IMR-90 (cell line): ENCODE data around the gene ZFYVE21. TPM values are rescaled to one million over a fixed set of nuclear protein-coding genes. Genes with fewer than 3 reads are reported as not detected.
A peak's percentile ranks its signal among the peaks of the same experiment; 100 is the strongest.

Source experiments
- ATAC-seq: fragments of 200-7000 bp; cut with Tn5 transposase; 2 replicates; pipeline ENCODE4 v1.9.1; 2020; ENCODE audit warnings: low read depth, mild to moderate bottlenecking, moderate library complexity
- BruUV-seq: library from RNA; stranded (reverse); fragments of 400-500 nt; replicated peaks from 2 replicates; lab custom pipeline; 2021; lab: Mats Ljungman, UMichigan
- CTCF ChIA-PET: fragments of 300-600 bp; formaldehyde crosslinking; extraction: SDS; loops from one replicate; lab custom pipeline; 2021; ENCODE audit warnings: antibody characterized with exemption; lab: Yijun Ruan, JAX
- POLR2A ChIA-PET: fragments of 300-600 bp; sonication (Branson Sonifier 250); formaldehyde crosslinking; loops from one replicate; lab custom pipeline; 2022; ENCODE audit warnings: antibody characterized with exemption; ENCODE audit not compliant: unreplicated experiment; lab: Charles Lee
- DNase-seq: peaks from one replicate; pipeline ENCODE4 v3.0.0; 2013
- H2AFZ ChIP-seq: replicated peaks from 2 replicates; pipeline ENCODE3; 2013; ENCODE audit warnings: low read length, mild to moderate bottlenecking; ENCODE audit not compliant: poor library complexity
- H2AK5ac ChIP-seq: 2 replicates; pipeline ENCODE4 v1.6.1; 2013; ENCODE audit warnings: low read depth, low read length, inconsistent platforms
- H2AK9ac ChIP-seq: replicated peaks from 2 replicates; pipeline ENCODE3; 2013; ENCODE audit warnings: mild to moderate bottlenecking, low read depth, low read length, moderate library complexity; ENCODE audit not compliant: poor library complexity
- H2BK120ac ChIP-seq: 2 replicates; pipeline ENCODE4 v1.6.1; 2013; ENCODE audit warnings: low read depth, low read length, inconsistent platforms
- H2BK15ac ChIP-seq: 3 replicates; pipeline ENCODE4 v1.6.1; 2013; ENCODE audit warnings: low read depth, low read length, inconsistent platforms
- H2BK20ac ChIP-seq: 2 replicates; pipeline ENCODE4 v1.6.1; 2013; ENCODE audit warnings: low read depth, mild to moderate bottlenecking, inconsistent platforms, low read length, moderate library complexity
- H2BK5ac ChIP-seq: 2 replicates; pipeline ENCODE4 v1.6.1; 2013; ENCODE audit warnings: mild to moderate bottlenecking, low read depth, low read length, inconsistent platforms; ENCODE audit not compliant: poor library complexity, severe bottlenecking
- H3K14ac ChIP-seq: replicated peaks from 2 replicates; pipeline ENCODE4 v1.6.1; 2013; ENCODE audit warnings: low read depth, low read length, inconsistent platforms
- H3K18ac ChIP-seq: 2 replicates; pipeline ENCODE4 v1.6.1; 2013; ENCODE audit warnings: low read depth, low read length, control low read depth
- H3K23ac ChIP-seq: 2 replicates; pipeline ENCODE4 v1.6.1; 2013; ENCODE audit warnings: low read depth, low read length, inconsistent platforms
- H3K27ac ChIP-seq: 2 replicates; pipeline ENCODE4 v1.5.1; 2013; ENCODE audit warnings: mild to moderate bottlenecking, control low read depth, low read length; ENCODE audit not compliant: insufficient read depth
- H3K27me3 ChIP-seq: 2 replicates; pipeline ENCODE4 v1.6.1; 2013; ENCODE audit warnings: low read length; ENCODE audit not compliant: control insufficient read depth, insufficient read depth
- H3K36me3 ChIP-seq: 2 replicates; pipeline ENCODE4 v1.6.1; 2013; ENCODE audit warnings: low read length, mixed read lengths; ENCODE audit not compliant: control insufficient read depth, insufficient read depth
- H3K4ac ChIP-seq: 2 replicates; pipeline ENCODE4 v1.6.1; 2013; ENCODE audit warnings: low read depth, low read length, inconsistent platforms
- H3K4me1 ChIP-seq: 2 replicates; pipeline ENCODE4 v1.6.1; 2013; ENCODE audit warnings: low read length, mixed read lengths; ENCODE audit not compliant: control insufficient read depth, insufficient read depth
- H3K4me2 ChIP-seq: 2 replicates; pipeline ENCODE4 v1.6.1; 2013; ENCODE audit warnings: low read depth, mild to moderate bottlenecking, control low read depth, low read length, moderate library complexity
- H3K4me3 ChIP-seq: 2 replicates; pipeline ENCODE4 v1.5.1; 2013; ENCODE audit warnings: low read depth, mild to moderate bottlenecking, control low read depth, low read length, moderate library complexity; ENCODE audit not compliant: insufficient read depth
- H3K56ac ChIP-seq: 2 replicates; pipeline ENCODE4 v1.6.1; 2013; ENCODE audit warnings: low read length, inconsistent platforms; ENCODE audit not compliant: insufficient read depth; ENCODE audit errors: extremely low read depth
- H3K79me1 ChIP-seq, 2 experiments: 2 replicates each; pipeline ENCODE4 v1.6.1; 2013; ENCODE audit warnings: low read length in 2 of 2, inconsistent platforms in 1 of 2, low read depth in 1 of 2
- H3K9ac ChIP-seq: 2 replicates; pipeline ENCODE4 v1.6.1; 2013; ENCODE audit warnings: low read depth, low read length, control low read depth
- H3K9me1 ChIP-seq: 2 replicates; pipeline ENCODE4 v1.6.1; 2013; ENCODE audit warnings: low read length, inconsistent platforms; ENCODE audit not compliant: insufficient read depth
- H3K9me3 ChIP-seq: 2 replicates; pipeline ENCODE4 v1.6.1; 2013; ENCODE audit warnings: low read length; ENCODE audit not compliant: control insufficient read depth, insufficient read depth
- H4K20me1 ChIP-seq: 2 replicates; pipeline ENCODE4 v1.6.1; 2013; ENCODE audit warnings: low read length, inconsistent platforms; ENCODE audit not compliant: insufficient read depth
- H4K5ac ChIP-seq: 2 replicates; pipeline ENCODE4 v1.6.1; 2013; ENCODE audit warnings: mild to moderate bottlenecking, low read depth, low read length, control low read depth
- H4K8ac ChIP-seq, 2 experiments: 2 replicates each; pipeline ENCODE4 v1.6.1; 2013; ENCODE audit warnings: low read depth in 2 of 2, low read length in 2 of 2, control low read depth in 1 of 2, inconsistent platforms in 1 of 2
- H4K91ac ChIP-seq: 2 replicates; pipeline ENCODE4 v1.6.1; 2013; ENCODE audit warnings: low read depth, low read length, inconsistent platforms; ENCODE audit not compliant: insufficient read depth
- BHLHE40 ChIP-seq: fragments of 150-350 bp; IDR thresholded peaks from 2 replicates; pipeline ENCODE4 v1.6.1; 2016; ENCODE audit warnings: mild to moderate bottlenecking, low read depth, low read length
- CEBPB ChIP-seq: IDR thresholded peaks from 2 replicates; pipeline ENCODE4 v1.6.1; 2012; ENCODE audit warnings: low read depth, low read length, improper control_type of control experiment
- CHD1 ChIP-seq: IDR thresholded peaks from 2 replicates; pipeline ENCODE4 v1.6.1; 2012; ENCODE audit warnings: low read depth, low read length, improper control_type of control experiment
- ELK1 ChIP-seq: fragments of 150-350 bp; IDR thresholded peaks from 2 replicates; pipeline ENCODE4 v1.6.1; 2016; ENCODE audit warnings: low read depth, mild to moderate bottlenecking, low read length, moderate library complexity, borderline replicate concordance
- FOS ChIP-seq: fragments of 150-350 bp; IDR thresholded peaks from 2 replicates; pipeline ENCODE4 v1.6.1; 2016; ENCODE audit warnings: low read depth, low read length
- MAFK ChIP-seq: IDR thresholded peaks from 2 replicates; pipeline ENCODE4 v1.6.1; 2012; ENCODE audit warnings: low read depth, low read length, improper control_type of control experiment
- MAZ ChIP-seq: IDR thresholded peaks from 2 replicates; pipeline ENCODE4 v1.6.1; 2012; ENCODE audit warnings: low read depth, mild to moderate bottlenecking, low read length, improper control_type of control experiment, moderate library complexity, borderline replicate concordance
- MXI1 ChIP-seq: IDR thresholded peaks from 2 replicates; pipeline ENCODE4 v1.6.1; 2012; ENCODE audit warnings: low read depth, mild to moderate bottlenecking, low read length, moderate library complexity, borderline replicate concordance
- NFE2L2 ChIP-seq: fragments of 150-350 bp; IDR thresholded peaks from 2 replicates; pipeline ENCODE4 v1.6.1; 2016; ENCODE audit warnings: low read depth, mild to moderate bottlenecking, low read length
- POLR2A ChIP-seq: IDR thresholded peaks from 2 replicates; pipeline ENCODE4 v1.6.1; 2012; ENCODE audit warnings: mild to moderate bottlenecking, low read depth, low read length
- RAD21 ChIP-seq: IDR thresholded peaks from 2 replicates; pipeline ENCODE4 v1.6.1; 2012; ENCODE audit warnings: low read length, improper control_type of control experiment
- RCOR1 ChIP-seq: IDR thresholded peaks from 2 replicates; pipeline ENCODE4 v1.6.1; 2012; ENCODE audit warnings: mild to moderate bottlenecking, low read length, improper control_type of control experiment; ENCODE audit not compliant: insufficient replicate concordance
- USF2 ChIP-seq: fragments of 150-350 bp; IDR thresholded peaks from 2 replicates; pipeline ENCODE4 v1.6.1; 2017; ENCODE audit warnings: mild to moderate bottlenecking, antibody characterized with exemption, low read length, low read depth
- WGBS, 2 experiments: methylation state at CpG; one replicate each; pipeline versions ENCODE4 v1.1.5 to v1.1.7; 2013; ENCODE audit warnings: missing lambda C conversion rate in 2 of 2; ENCODE audit not compliant: insufficient read length in 1 of 2; ENCODE audit errors: extremely low coverage in 2 of 2; 5-methylcytosine and 5-hydroxymethylcytosine counted together
- dilution Hi-C: fragments of 300-500 bp; cut with HindIII; formaldehyde crosslinking; loops from one replicate; pipeline ENCODE4 v1.14.3; 2018; ENCODE audit warnings: low sequenced_read_pairs; ENCODE audit not compliant: unreplicated experiment
- in situ Hi-C: fragments of 300-500 bp; cut with MboI; formaldehyde crosslinking; loops from 3 replicates; pipeline ENCODE4 v1.14.3; 2019; ENCODE audit warnings: low sequenced_read_pairs, inconsistent platforms, mixed read lengths
- intact Hi-C: fragments of 100-400 bp; cut with micrococcal nuclease; formaldehyde crosslinking; loops from 2 replicates; pipeline ENCODE4 v1.10.0; 2022
- polyA plus RNA-seq, 3 experiments: library from polyadenylated mRNA; depleted of rRNA; stranded (reverse); fragments of >200 nt; gene quantifications; 2 replicates each; pipeline ENCODE4 v1.2.3, GENCODE V29; 2012; ENCODE audit warnings: low replicate concordance in 1 of 3
- total RNA-seq: library from RNA; depleted of rRNA; stranded (reverse); fragments of >200 nt; gene quantifications from 2 replicates; pipeline ENCODE4 v1.2.3, GENCODE V29; 2012

Gene ZFYVE21
- total and polyA plus RNA-seq, 2 of the 4 experiments (the other 2 are of a cell fraction): 41.2 to 89.2 TPM

GRCh38 chr14:103713304-103714062 lies 2.1 kb upstream of the ZFYVE21 start (continued):
- TF ChIP-seq USF2: no peak

DNA sequence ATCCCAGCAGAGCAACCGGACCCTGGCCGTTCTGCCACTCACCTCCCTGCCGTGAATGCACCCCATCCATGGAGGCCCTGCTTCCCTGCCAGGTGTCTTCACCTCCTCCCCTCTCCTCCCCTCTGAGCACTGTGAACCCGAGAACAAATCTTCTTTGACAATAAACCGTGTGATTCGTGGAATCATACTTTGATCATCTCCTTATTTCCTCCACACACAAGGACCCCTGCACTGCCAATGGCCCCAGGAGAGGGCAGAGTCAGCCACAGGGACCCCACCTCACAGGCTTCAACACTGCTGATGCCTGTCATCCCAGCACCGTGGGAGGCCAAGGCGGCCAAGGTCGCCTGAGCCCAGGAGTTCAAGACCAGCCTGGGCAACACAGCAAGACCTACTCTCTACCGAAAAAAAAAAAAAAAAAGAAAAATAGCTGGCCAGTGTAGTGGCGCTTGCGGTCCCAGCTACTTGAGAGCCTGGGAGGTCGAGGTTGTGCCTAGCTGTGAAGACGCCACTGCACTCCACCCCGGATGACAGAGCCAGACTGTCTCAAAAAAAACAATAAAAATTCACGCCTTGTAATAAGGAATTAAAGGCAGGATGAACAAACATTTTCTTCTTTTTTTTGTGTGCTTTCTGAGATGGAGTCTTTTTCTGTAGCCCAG lies 1.4 kb upstream of the ZFYVE21 start:
- H3K56ac ChIP-seq: no peak overlapping the region
- ChIA-PET POLR2A (no interaction called here), CTCF (no interaction called here)
- no peak overlapping the region for H3K18ac ChIP-seq
- no peak overlapping the region for H2BK20ac ChIP-seq
- no peak overlapping the region for H3K9ac ChIP-seq
- H3K4me2 ChIP-seq: peak overlapping the region; percentile 37
- intact Hi-C loops (no loop called here), in situ Hi-C loops (no loop called here), dilution Hi-C loops (no loop called here)
- H3K79me1 ChIP-seq: peaks cover 28 to 75% of the 10 kb centered on the region in 2 experiments
- no peak overlapping the region for H3K4me3 ChIP-seq
- no peak overlapping the region for H3K4ac ChIP-seq
- peaks cover 32% of the 10 kb centered on the region for H4K20me1 ChIP-seq
- no peak overlapping the region for H2AK5ac ChIP-seq
- no peak overlapping the region for H4K91ac ChIP-seq
- peaks cover 4% of the 10 kb centered on the region; the same call in 1 of the 2 replicates for H3K36me3 ChIP-seq
- BruUV-seq: no TSS peak
- H2BK5ac ChIP-seq: no peak overlapping the region
- peak overlapping the region in 1 of 2 experiments; percentile 35; a peak in 1 of 4 replicates for H4K8ac ChIP-seq
- H2AK9ac ChIP-seq: no peak overlapping the region
- peaks cover 4% of the 10 kb centered on the region for H3K9me1 ChIP-seq
- no peaks in the 10 kb centered on the region for H3K9me3 ChIP-seq
- TF ChIP-seq MAFK (no peak), CHD1 (no peak), ELK1 (no peak), RAD21 (no peak), NFE2L2 (no peak), MAZ (no peak), USF2 (no peak), FOS (no peak), CEBPB (no peak), POLR2A (no peak), MXI1 (no peak), BHLHE40 (no peak), RCOR1 (no peak)
- no peak overlapping the region for H2BK120ac ChIP-seq
- no peak overlapping the region for H3K14ac ChIP-seq
- H3K23ac ChIP-seq: 0 out of 2 replicates have a peak overlapping the region, but pooled peaks have one; percentile 33
- H3K27me3 ChIP-seq: no peaks in the 10 kb centered on the region
- H3K4me1 ChIP-seq: peaks cover 10% of the 10 kb centered on the region
- no peak overlapping the region for H3K27ac ChIP-seq
- no peak overlapping the region for H4K5ac ChIP-seq
- ATAC-seq (no peak), DNase-seq (no peak)
- no peak overlapping the region for H2BK15ac ChIP-seq
- no peak overlapping the region for H2AFZ ChIP-seq
- WGBS, 2 experiments: 58% methylated on average over 5 of the region's 16 CpGs; no CpG with 5 or more reads in 1 of the 2 experiments
